ENCODE data around the gene HNRNPL.
"Not testable (repeated sequence)": the region's sequence is repeated elsewhere in the genome, so short reads cannot be mapped to it uniquely, and the experiment has no call there.

DNA sequence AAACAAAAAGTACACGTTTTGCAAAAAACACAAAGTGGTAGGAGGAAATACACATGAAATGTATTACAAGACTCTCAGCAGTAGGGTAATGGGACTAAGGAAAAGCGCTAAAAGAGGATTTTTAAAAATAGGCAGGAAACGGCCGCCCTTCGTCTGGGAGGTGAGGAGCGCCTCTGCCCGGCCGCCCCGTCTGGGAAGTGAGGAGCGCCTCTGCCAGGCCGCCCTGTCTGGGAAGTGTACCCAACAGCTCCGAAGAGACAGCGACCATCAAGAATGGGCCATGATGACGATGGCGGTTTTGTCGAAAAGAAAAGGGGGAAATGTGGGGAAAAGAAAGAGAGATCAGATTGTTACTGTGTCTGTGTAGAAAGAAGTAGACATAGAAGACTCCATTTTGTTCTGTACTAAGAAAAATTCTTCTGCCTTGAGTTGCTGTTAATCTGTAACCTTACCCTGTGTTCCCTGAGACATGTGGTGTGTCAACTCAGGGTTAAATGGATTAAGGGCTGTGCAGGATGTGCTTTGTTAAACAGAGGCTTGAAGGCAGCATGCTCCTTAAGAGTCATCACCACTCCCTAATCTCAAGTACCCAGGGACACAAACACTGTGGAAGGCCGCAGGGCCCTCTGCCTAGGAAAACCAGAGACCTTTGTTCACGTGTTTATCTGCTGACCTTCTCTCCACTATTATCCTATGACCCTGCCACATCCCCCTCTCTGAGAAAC is 42.2 kb downstream of the HNRNPL start:
- TF ChIP-seq, protein P1, sequence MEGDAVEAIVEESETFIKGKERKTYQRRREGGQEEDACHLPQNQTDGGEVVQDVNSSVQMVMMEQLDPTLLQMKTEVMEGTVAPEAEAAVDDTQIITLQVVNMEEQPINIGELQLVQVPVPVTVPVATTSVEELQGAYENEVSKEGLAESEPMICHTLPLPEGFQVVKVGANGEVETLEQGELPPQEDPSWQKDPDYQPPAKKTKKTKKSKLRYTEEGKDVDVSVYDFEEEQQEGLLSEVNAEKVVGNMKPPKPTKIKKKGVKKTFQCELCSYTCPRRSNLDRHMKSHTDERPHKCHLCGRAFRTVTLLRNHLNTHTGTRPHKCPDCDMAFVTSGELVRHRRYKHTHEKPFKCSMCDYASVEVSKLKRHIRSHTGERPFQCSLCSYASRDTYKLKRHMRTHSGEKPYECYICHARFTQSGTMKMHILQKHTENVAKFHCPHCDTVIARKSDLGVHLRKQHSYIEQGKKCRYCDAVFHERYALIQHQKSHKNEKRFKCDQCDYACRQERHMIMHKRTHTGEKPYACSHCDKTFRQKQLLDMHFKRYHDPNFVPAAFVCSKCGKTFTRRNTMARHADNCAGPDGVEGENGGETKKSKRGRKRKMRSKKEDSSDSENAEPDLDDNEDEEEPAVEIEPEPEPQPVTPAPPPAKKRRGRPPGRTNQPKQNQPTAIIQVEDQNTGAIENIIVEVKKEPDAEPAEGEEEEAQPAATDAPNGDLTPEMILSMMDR (IDR thresholded peaks at IDR 0.05; ENCODE audit: low read depth, low read length, poor library complexity, severe bottlenecking): not testable (repeated sequence)
- TF ChIP-seq EZH2phosphoT487 (IDR thresholded peaks at IDR 0.05; ENCODE audit: borderline replicate concordance, low read length): not testable (repeated sequence)
